K562 (cell line): ENCODE results near the gene PEX3.

ENCODE experiments used
- NFIC ChIP-seq: fragments of 450-650 bp; IDR thresholded peaks from 2 replicates; pipeline ENCODE4 v1.6.1; 2017; ENCODE audit warnings: mild to moderate bottlenecking, inconsistent platforms
- SIRT6 ChIP-seq: IDR thresholded peaks from one replicate; pipeline ENCODE4 v1.6.1; 2012; ENCODE audit warnings: low read depth, mild to moderate bottlenecking, control low read depth, inconsistent platforms, low read length, moderate library complexity
- ZBTB7A ChIP-seq: IDR thresholded peaks from 2 replicates; pipeline ENCODE4 v1.6.1; 2011; ENCODE audit warnings: low read depth, mild to moderate bottlenecking, low read length, moderate library complexity, borderline replicate concordance; ENCODE audit not compliant: control insufficient read depth
- TF ChIP-seq, protein P1 (sequence below): sonication (generic); formaldehyde crosslinking; IDR thresholded peaks from 2 replicates; pipeline ENCODE4 v1.9.0; 2022; ENCODE audit warnings: mild to moderate bottlenecking, missing genetic modification reagents

DNA sequence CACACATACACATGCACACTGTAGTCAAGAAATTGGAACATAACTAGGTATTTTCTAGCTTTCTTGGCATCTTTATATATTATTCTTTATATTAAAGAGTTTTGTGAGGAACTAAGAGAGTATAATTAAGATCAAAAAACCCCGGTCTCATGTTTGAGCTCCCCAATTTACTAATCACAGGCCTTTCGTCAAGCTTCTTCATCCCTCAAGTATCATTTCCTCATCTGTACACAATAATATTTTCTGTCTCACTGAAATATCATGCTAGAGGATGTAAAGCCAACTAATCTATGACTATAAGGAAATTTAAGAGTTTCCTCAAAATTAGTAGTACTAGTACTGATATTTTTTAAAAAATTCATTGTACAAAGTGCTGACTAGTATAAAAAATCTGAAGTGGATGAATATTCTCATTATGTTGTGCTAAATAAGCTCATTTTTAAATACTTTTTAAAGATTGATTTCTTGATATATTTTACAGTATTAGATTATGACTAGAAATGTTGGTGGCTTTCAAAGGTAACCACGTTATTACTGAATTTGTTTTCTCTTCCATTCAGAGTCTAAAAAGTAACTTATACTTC lies 28.0 kb downstream of the PEX3 start:
- TF ChIP-seq SIRT6: no peak
- TF ChIP-seq ZBTB7A: no peak
- TF ChIP-seq NFIC: no peak
- TF ChIP-seq, protein P1, sequence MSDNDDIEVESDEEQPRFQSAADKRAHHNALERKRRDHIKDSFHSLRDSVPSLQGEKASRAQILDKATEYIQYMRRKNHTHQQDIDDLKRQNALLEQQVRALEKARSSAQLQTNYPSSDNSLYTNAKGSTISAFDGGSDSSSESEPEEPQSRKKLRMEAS (CRISPR knock-in tag): no peak
